OCI-LY1 (cell line): ENCODE measurements around the gene IZUMO1.

Experiments used
- H2AFZ ChIP-seq: fragments of 200-600 bp; sonication (generic), shearing (Covaris generic); 2 replicates; pipeline ENCODE4 v1.6.0; 2014; ENCODE audit warnings: antibody characterized with exemption, mild to moderate bottlenecking, low read length
- H3F3A ChIP-seq: fragments of 200-600 bp; sonication (generic), shearing (Covaris generic); 2 replicates; pipeline ENCODE4 v1.6.0; 2014; ENCODE audit warnings: mild to moderate bottlenecking, antibody characterized with exemption, low read length, moderate library complexity; ENCODE audit not compliant: insufficient read depth
- H3K27ac ChIP-seq: fragments of 200-600 bp; sonication (generic); 2 replicates; pipeline ENCODE4 v1.5.1; 2014; ENCODE audit warnings: low read length, mixed run types, mild to moderate bottlenecking, low read depth; ENCODE audit not compliant: poor library complexity, severe bottlenecking
- H3K27me3 ChIP-seq: fragments of 200-600 bp; sonication (generic); 2 replicates; pipeline ENCODE4 v1.6.0; 2014; ENCODE audit warnings: antibody characterized with exemption, mild to moderate bottlenecking, low read length, moderate library complexity; ENCODE audit not compliant: insufficient read depth
- H3K36me3 ChIP-seq: fragments of 200-600 bp; sonication (generic); 2 replicates; pipeline ENCODE4 v1.6.1; 2014; ENCODE audit warnings: mild to moderate bottlenecking, antibody characterized with exemption, low read length, moderate library complexity, mixed read lengths; ENCODE audit not compliant: insufficient read depth
- H3K4me1 ChIP-seq: fragments of 200-600 bp; sonication (generic); 2 replicates; pipeline ENCODE4 v1.5.1; 2014; ENCODE audit warnings: mild to moderate bottlenecking, low read length, moderate library complexity; ENCODE audit not compliant: insufficient read depth, severe bottlenecking
- H3K4me2 ChIP-seq: fragments of 200-600 bp; sonication (generic), shearing (Covaris generic); 2 replicates; pipeline ENCODE4 v1.6.1; 2014; ENCODE audit warnings: low read length
- H3K4me3 ChIP-seq: fragments of 200-600 bp; sonication (generic); 2 replicates; pipeline ENCODE4 v1.5.1; 2014; ENCODE audit warnings: low read length, low read depth, mild to moderate bottlenecking, mixed read lengths; ENCODE audit not compliant: poor library complexity, severe bottlenecking
- H3K79me2 ChIP-seq: fragments of 200-600 bp; shearing (Covaris generic); 2 replicates; pipeline ENCODE4 v1.6.1; 2016; ENCODE audit warnings: mixed run types, low read length, mixed read lengths; ENCODE audit not compliant: insufficient read depth
- H3K9ac ChIP-seq: fragments of 200-600 bp; sonication (generic), shearing (Covaris generic); 2 replicates; pipeline ENCODE4 v1.6.1; 2014; ENCODE audit warnings: mild to moderate bottlenecking, low read length, mixed read lengths
- H3K9me2 ChIP-seq: fragments of 200-600 bp; sonication (generic), shearing (Covaris generic); 2 replicates; pipeline ENCODE4 v1.6.1; 2014; ENCODE audit warnings: low read depth, mild to moderate bottlenecking, low read length, mixed read lengths
- H3K9me3 ChIP-seq: fragments of 200-600 bp; shearing (Covaris generic); 2 replicates; pipeline ENCODE4 v1.6.1; 2014; ENCODE audit warnings: low read length, mixed read lengths
- H4K20me1 ChIP-seq: fragments of 200-600 bp; sonication (generic), shearing (Covaris generic); 2 replicates; pipeline ENCODE4 v1.6.0; 2016; ENCODE audit warnings: mild to moderate bottlenecking, low read length; ENCODE audit not compliant: insufficient read depth
- EZH2 ChIP-seq: fragments of 200-600 bp; sonication (generic), shearing (Covaris generic); IDR thresholded peaks from 2 replicates; pipeline ENCODE4 v1.8.0; 2017; ENCODE audit warnings: borderline replicate concordance, mixed run types, mild to moderate bottlenecking, antibody characterized with exemption, low read length, moderate library complexity, mixed read lengths
- TF ChIP-seq, protein P1 (sequence below): fragments of 200-600 bp; sonication (generic), shearing (Covaris generic); IDR thresholded peaks from 2 replicates; pipeline ENCODE4 v1.5.1; 2017; ENCODE audit warnings: mild to moderate bottlenecking, antibody characterized with exemption, low read length, moderate library complexity, mixed read lengths

The IZUMO1 gene

DNA sequence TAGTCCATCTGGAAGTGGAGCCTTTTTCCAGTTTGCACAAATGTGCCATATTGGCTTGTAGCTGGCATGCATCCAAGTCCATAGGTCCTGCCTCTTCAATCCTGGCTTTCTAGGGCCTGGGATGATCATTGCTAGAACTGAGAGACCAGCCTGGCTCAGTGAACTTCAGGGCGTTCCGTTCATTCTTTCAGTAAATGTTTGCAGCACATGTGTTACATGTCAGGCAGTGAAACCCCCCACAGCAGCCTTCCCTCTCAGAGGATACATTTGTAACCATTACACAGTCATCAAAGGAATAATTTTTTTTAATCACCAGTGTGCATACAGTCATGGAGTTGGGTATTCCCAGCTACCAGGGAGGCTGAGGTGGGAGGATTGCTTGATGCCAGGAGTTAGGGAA, 41.3 kb downstream of the IZUMO1 start:
- no peak for TF ChIP-seq EZH2
- TF ChIP-seq, protein P1, sequence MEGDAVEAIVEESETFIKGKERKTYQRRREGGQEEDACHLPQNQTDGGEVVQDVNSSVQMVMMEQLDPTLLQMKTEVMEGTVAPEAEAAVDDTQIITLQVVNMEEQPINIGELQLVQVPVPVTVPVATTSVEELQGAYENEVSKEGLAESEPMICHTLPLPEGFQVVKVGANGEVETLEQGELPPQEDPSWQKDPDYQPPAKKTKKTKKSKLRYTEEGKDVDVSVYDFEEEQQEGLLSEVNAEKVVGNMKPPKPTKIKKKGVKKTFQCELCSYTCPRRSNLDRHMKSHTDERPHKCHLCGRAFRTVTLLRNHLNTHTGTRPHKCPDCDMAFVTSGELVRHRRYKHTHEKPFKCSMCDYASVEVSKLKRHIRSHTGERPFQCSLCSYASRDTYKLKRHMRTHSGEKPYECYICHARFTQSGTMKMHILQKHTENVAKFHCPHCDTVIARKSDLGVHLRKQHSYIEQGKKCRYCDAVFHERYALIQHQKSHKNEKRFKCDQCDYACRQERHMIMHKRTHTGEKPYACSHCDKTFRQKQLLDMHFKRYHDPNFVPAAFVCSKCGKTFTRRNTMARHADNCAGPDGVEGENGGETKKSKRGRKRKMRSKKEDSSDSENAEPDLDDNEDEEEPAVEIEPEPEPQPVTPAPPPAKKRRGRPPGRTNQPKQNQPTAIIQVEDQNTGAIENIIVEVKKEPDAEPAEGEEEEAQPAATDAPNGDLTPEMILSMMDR: no peak
- H3K4me3 ChIP-seq: no peak overlapping the region
- no peaks in the 10 kb centered on the region for H3K4me1 ChIP-seq
- H3K9me3 ChIP-seq: no peaks in the 10 kb centered on the region
- no peak overlapping the region for H2AFZ ChIP-seq
- no peaks in the 10 kb centered on the region for H3K36me3 ChIP-seq
- H4K20me1 ChIP-seq: no peaks in the 10 kb centered on the region
- no peaks in the 10 kb centered on the region; the same call in 1 of the 2 replicates for H3K27me3 ChIP-seq
- H3K4me2 ChIP-seq: no peak overlapping the region
- H3K79me2 ChIP-seq: no peaks in the 10 kb centered on the region
- no peak overlapping the region for H3K27ac ChIP-seq
- H3F3A ChIP-seq: no peaks in the 10 kb centered on the region
- H3K9ac ChIP-seq: no peak overlapping the region
- H3K9me2 ChIP-seq: no peaks in the 10 kb centered on the region

DNA sequence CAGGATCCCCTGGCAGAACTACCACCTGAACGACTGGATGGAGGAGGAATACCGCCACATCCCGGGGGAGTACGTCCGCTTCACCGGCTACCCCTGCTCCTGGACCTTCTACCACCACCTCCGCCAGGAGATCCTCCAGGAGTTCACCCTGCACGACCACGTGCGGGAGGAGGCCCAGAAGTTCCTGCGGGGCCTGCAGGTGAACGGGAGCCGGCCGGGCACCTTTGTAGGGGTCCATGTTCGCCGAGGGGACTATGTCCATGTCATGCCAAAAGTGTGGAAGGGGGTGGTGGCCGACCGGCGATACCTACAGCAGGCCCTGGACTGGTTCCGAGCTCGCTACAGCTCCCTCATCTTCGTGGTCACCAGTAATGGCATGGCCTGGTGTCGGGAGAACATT, 43.4 kb downstream of the IZUMO1 start:
- Histone ChIP-seq H3F3A (no peaks in the 10 kb centered on the region), H3K4me3 (no peak overlapping the region), H3K79me2 (no peaks in the 10 kb centered on the region), H3K9me2 (no peaks in the 10 kb centered on the region), H4K20me1 (no peaks in the 10 kb centered on the region), H3K36me3 (no peaks in the 10 kb centered on the region), H3K27ac (no peak overlapping the region), H3K27me3 (no peaks in the 10 kb centered on the region; the same call in 1 of the 2 replicates), H3K9me3 (no peaks in the 10 kb centered on the region), H3K4me1 (no peaks in the 10 kb centered on the region), H3K4me2 (no peak overlapping the region), H3K9ac (no peak overlapping the region), H2AFZ (no peak overlapping the region)
- TF ChIP-seq, protein P1: no peak
- TF ChIP-seq EZH2: no peak

DNA sequence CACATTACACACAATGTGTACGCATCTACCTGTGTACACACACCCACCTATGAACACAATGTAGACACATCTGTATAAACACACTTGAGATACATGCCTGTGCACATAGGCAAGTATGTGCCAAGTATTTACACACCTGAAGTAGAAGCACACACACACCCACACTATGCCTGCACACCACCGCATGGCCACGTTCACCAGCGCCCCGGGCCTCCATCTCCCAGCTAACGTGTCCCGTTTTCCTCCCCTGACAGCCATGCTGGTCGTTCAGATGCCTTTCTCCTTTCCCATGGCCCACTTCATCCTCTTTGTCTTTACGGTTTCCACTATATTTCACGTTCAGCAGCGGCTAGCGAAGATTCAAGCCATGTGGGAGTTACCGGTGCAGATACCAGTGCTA, 44.0 kb downstream of the IZUMO1 start:
- H3K9me3 ChIP-seq: no peaks in the 10 kb centered on the region
- no peak overlapping the region for H3K27ac ChIP-seq
- no peak for TF ChIP-seq EZH2
- TF ChIP-seq, protein P1: no peak
- no peaks in the 10 kb centered on the region for H4K20me1 ChIP-seq
- H3K4me1 ChIP-seq: no peaks in the 10 kb centered on the region
- H3K9ac ChIP-seq: no peak overlapping the region
- no peak overlapping the region for H3K4me3 ChIP-seq
- H3K36me3 ChIP-seq: no peaks in the 10 kb centered on the region
- no peaks in the 10 kb centered on the region for H3K79me2 ChIP-seq
- H3F3A ChIP-seq: no peaks in the 10 kb centered on the region
- no peak overlapping the region for H3K4me2 ChIP-seq
- H3K27me3 ChIP-seq: no peaks in the 10 kb centered on the region; the same call in 1 of the 2 replicates
- no peaks in the 10 kb centered on the region for H3K9me2 ChIP-seq
- no peak overlapping the region for H2AFZ ChIP-seq
